Amygdala (tissue), 56 donors: ENCODE measurements around the gene MTMR2.

ENCODE experiments used
- DNase-seq, 56 donors: peaks; one replicate each; lab custom pipeline; 2025; lab: John Stamatoyannopoulos, UW

The MTMR2 gene

DNA sequence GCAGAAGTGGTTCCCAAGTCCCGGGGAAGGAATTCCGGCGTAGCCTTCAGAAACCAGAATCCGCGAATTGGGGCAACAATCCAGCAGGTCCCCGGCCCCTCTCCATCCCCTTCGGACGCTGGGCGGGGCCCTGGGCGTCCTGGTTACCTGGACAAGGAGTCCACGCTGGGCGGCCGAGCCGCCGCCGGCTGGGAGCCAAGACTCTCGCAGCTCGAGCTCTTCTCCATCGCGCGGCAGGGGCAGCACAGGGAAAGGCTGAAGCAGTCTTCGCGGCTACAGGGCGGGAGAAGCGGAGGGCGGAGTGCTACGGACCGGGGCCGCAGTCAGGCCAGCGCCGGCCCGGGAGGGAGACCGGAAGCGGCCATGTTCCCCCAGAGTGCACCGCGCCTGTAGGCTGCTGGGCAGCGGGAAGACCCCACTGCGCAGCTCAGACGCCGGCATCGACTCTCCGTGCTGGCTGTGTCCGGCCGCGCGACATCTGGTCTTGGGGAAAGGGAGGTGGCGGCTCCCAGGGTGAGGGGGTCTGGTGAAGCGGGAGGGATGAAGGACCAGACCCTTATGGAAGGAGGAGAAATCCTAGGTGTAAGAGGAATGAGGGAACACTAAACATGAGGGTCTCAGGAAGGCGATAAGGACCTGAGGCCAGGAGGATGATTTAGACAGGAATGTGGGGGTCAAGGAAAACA, at the start of gene MTMR2:
TSS of gene MTMR2 (minus strand) at position 380 of the 686 bp plus-strand sequence. CDS start at position 227, 153 bp downstream.
- DNase-seq = peak in 55 of 56 donors; percentile 13 to 85 (median 67)

- DNase-seq = no peak
Observed at GRCh38 chr11:95972060-95972459, 48.2 kb upstream of the MTMR2 start.

DNA sequence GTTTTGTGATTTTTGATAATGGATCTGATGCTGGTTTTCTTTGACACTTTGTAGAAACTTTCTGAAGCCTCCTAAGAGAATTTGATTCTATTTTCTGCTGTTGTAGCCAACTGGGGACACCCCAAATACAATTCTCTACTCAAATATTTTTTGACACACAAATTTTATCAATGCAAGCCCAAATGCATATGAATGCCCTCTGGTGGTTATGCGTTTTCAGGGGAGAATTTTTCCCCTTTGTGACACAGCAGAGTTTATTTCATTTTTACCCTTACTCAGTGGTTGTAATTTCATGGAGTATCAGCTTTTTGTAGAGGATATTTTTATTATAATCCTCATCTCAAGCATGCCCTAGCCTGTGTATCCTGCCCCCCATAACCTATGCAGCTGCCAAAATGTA, 44.7 kb upstream of the MTMR2 start:
- peak in 1 of 56 donors; percentile 2 for DNase-seq

- DNase-seq = no peak
Observed at GRCh38 chr11:95964281-95964680, 40.4 kb upstream of the MTMR2 start.

DNA sequence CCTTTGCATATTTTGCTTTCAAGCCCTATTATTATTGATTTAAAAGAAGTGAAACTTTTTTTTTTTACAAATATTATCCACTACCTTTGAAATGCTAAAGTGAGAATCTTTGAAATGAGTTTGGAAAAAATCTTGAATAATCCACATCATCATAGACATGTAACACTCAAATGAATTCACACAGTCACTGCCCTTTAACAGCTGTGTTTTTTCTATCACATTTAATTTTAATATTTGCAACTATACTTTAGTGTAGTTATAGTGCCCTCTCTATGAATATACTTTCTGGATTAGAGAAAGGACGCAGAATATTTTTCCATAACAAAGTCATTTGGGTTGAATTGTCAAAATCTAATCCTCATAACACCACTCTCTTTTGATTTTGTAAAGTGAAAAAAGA, 37.9 kb upstream of the MTMR2 start:
- no peak for DNase-seq

DNA sequence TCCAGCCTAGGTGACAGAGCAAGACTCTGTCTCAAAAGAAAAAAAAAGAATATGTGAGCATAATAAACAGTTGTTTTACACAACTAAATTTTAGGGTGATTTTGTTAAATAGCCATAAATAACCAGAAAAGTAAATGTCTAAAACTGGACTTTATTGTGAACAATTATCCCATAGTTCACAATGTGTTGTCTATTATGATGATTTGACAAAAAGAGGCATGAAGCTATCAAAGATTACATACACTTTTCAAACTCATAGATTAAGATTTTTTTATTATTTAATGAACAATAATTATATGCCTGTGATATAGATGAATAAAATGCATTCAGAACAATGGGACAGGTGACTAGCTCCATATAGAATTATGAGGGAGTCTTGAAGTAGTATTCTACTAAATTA, 27.0 kb upstream of the MTMR2 start:
- no peak for DNase-seq

DNA sequence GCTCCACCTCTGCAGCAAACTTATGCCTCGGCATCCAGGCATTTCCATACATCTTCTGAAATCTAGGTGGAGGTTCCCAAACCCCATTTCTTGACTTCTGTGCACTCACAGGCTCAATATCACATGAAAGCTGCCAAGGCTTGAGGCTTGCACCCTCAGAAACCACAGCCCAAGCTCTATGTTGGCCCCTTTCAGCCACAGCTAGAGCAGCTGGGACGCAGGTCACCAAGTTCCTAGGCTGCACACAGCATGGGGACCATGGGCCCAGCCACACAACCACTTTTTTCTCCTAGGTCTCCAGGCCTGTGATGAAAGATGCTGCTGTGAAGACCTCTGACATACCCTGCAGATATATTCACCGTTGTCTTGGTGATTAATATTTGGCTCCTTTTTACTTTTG, 24.7 kb upstream of the MTMR2 start:
- no peak for DNase-seq

DNA sequence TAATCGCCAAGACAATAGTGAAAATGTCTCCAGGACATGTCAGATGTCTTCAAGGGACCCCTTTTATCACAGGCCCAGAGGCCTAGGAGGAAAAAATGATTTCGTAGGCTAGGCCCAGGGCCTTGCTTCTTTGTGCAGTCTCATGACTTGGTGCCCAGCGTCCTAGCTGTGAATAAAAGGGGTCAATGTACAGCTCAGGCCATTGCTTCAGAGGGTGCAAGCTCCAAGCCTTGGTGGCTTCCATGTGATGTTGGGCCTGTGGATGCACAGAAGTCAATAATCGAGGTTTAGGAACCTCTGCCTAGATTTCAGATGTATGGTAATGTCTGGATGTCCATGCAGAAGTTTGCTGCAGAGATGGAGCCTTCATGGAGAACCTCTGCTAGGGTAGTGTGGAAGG, 20.7 kb upstream of the MTMR2 start:
- DNase-seq = no peak

DNA sequence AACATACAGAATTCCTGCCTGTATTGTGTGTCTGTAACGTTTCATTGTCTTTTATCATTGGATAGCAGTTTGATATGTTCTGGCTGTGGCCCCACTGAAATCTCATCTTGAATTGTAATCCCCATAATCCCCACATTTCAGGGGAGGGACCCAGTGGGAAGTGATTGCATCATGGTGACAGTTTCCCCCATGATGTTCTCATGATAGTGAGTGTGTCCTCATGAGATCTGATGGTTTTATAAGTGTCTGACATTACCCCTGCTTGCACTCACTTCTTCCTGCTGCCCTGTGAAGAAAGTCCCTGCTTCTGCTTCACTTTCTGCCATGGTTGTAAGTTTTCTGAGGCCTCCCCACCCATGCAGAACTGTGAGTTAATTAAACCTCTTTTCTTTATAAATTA, 19.6 kb upstream of the MTMR2 start:
- no peak for DNase-seq

- no peak for DNase-seq
Observed at GRCh38 chr11:95939091-95939490, 15.2 kb upstream of the MTMR2 start.

DNA sequence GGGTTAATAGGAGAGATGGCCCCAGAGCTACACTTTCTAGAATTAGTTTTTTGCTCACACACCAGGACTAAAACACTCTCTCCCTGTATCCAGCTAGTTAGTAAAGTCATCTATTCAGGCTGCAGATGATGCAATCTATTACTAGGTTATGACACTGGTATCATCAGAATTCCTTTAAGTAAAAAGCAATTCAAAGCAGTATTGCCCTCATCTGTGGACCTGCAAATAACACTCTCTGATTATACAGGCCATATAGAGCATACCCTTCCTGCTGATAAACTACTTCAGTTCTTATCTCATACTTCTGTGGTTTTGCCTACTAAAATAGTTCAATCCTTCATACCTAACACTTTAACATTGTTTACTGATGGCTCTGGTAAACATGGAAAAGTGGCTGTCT, 13.5 kb upstream of the MTMR2 start:
- no peak for DNase-seq

DNA sequence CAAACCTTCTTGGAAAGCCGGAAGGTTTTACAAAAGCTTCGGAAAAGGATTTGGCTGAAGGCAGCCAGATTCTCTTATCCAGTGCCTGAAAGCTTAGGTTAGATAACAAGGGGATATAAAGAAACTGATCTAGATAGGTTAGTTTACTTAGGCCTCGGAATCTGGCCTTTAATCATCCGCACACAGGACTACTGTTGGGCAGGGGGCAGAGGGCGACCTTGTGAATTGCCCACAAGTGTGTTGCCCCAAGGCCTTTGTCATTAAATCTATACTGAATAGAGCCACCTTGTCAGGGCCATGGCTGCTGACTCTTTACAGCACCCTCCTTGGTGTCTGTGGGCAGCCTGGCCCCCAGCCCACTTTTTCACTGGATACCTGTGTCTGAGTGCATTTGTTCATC, 9.7 kb upstream of the MTMR2 start:
- DNase-seq = no peak

- no peak for DNase-seq
Observed at GRCh38 chr11:95931916-95932315, 8.0 kb upstream of the MTMR2 start.

DNA sequence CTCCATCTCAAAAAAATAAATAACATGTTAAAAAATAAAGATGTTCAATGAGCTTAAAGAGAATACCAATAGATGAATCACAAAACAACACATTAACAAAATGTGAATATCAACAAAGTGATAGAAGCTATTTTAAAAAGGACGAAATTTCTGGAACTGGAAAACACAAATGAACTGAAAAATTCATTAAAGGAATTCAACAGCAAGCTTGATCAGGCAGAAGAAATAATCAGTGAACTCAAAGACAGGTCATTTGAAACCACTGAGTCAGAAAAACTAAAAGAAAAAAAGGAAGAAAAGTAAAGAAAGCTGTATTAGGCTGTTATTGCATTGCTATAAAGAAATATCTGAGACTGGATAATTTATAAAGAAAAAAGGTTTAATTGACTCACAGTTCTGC, 7.0 kb upstream of the MTMR2 start:
- no peak for DNase-seq

- no peak for DNase-seq
Observed at GRCh38 chr11:95926726-95927125, 2.8 kb upstream of the MTMR2 start.

- no peak for DNase-seq
Observed at GRCh38 chr11:95925011-95925410, 1.1 kb upstream of the MTMR2 start.

- DNase-seq = peak in 1 of 56 donors; percentile 61
Observed at GRCh38 chr11:95924414-95924760, 480 bp upstream of the MTMR2 start.

DNA sequence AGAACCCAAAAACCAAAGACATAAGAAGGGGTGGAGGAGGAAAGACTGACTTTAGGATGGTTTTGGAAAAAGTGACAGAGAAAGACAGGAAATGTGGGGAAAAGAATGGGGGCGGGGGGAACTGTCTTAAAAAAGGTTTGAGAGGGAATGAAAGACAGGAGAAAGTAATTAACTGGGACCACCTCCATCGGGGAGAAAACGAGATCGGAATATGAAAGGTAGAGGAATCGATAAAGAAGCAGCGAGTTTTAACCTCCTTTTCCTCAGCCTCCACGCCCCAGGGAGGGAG, 524 bp downstream of the MTMR2 start:
- no peak for DNase-seq

DNA sequence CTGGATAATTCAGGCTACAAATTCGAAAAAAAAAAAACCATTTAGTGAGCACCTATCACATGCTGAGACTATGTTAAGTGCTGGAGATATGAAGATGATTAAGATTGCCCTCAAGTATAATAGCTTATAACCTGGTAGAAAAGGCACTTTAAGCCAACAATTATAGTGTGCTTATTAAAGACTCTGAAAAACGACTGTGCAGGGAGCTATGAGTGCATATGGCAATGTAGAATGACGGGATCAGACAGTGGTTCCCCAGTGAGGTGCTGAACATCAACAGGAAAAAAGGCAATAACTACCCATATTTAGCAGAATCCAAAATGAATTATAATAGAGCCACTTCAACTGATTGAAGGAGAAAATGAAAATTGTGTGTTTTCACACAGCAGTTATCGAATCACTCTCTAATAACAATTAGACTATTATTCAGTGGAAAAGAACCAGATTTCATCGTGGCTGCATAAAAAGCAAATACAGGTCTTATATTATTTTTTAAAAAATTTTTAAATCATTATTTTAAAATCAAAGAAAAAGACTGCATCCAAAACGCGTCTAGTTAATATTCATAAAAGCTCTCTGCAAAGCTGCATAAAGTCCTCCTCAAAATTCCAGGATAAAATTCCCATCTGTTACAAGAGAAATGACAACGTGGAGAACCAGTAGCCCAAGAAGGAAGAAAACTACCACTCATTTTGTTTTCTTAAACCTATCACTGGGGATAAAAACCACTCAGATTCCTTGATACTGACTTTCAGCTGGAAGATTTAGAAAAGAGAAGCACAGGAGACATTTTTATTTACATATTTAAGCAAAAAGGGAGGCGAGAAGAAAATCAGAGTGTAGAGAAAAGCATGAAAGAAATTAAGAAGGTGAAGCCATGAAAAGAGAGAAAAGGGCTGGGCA, 1.1 kb downstream of the MTMR2 start:
- DNase-seq = no peak

GRCh38 chr11:95922099-95922498, 1.8 kb downstream of the MTMR2 start:
- DNase-seq = no peak

DNA sequence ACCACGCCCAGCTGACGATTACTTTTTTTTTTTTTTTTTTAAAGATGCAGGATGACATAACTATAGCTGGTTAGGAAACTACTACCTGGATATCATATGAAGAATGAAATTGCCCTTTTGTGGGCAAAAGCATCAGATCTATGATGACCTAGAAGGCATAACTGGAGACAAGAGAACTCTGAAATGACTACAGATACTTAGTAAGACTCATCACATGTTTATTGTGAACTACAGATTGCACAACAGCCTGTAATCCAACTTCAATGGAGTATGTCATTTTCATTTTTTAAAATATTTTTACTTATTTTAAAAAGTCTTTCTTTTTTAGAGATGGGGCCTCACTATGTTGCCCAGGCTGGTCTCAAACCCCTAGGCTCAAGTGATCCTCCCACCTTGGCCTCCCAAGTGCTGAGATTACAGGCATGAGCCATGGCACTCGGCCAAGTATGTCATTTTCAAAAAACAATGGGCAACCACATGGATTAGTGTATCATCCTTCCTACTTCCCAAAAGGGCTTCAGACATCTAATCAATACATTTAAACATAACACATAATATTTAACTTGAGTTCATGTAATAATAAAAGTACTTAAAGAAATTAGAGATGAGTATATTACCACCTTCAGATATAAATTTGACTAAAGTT, 3.3 kb downstream of the MTMR2 start:
- DNase-seq = peak in 1 of 56 donors; percentile 4

GRCh38 chr11:95919514-95919913, 4.4 kb downstream of the MTMR2 start:
- DNase-seq = no peak
